ENCODE results near the gene SLC9A6. TPM values are rescaled to one million over a fixed set of nuclear protein-coding genes. Genes with fewer than 3 reads are reported as not detected.

Gene SLC9A6
- total and polyA plus RNA-seq, 10 of the 15 experiments (the other 5 are each of a cell fraction or from before 2014, with no cell fraction given): 4.5 to 14.6 (median 10.7) TPM

DNA sequence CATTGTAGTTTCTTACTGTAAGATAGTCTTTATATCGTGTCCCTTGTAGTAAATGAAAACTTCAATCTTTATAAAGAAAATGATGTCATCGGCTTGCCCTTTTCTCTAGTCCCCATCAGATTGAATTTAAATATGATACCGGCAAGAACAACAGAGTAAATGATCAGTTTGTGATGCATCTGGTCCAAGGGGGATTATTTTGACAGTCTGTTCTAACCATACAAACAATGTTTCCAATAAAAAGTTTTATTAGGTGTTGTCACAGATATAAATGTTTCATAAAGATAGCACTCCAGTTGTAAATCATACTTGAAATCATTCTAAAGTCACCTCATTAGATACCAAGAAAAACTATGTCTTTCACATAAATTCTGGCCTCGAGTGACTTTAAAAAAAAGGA is 72.3 kb downstream of the SLC9A6 start:
- WGBS (ENCODE audit: insufficient coverage, insufficient replicate concordance, low lambda C conversion rate, missing lambda C conversion rate): 24% methylated on average over 4 of the region's 4 CpGs
- H3K4me3 ChIP-seq: no peak overlapping the region
- FAIRE-seq (no peak), ATAC-seq (no peak), DNase-seq (ENCODE audit: low read depth, low spot score) (no peak)
- H4K20me1 ChIP-seq (ENCODE audit: control insufficient read depth, insufficient read depth): no peaks in the 10 kb centered on the region
- H3K4me1 ChIP-seq (ENCODE audit: control insufficient read depth, insufficient read depth, low read length): no peaks in the 10 kb centered on the region
- intact Hi-C loops (cut with micrococcal nuclease; ENCODE audit: unreplicated experiment) (no loop called here), in situ Hi-C loops (cut with MboI) (no loop called here)
- ChIA-PET CTCF (interaction anchor here (1.3 kb wide), 1 partner anchor 30 kb away, joined by 3 read pairs; no protein-coding TSS in a partner anchor), POLR2A (no interaction called here), SMC1A (ENCODE audit: uncharacterized antibody, unreplicated experiment) (no interaction called here), RAD21 (ENCODE audit: unreplicated experiment) (interaction anchor here (0.6 kb wide), 1 partner anchor 106 kb away, joined by 3 read pairs; no protein-coding TSS in a partner anchor)
- no peak overlapping the region for H3K27ac ChIP-seq (ENCODE audit: control insufficient read depth, insufficient read depth)
- H3K4me2 ChIP-seq (ENCODE audit: control insufficient read depth, insufficient read depth): no peak overlapping the region
- no peaks in the 10 kb centered on the region for H3K79me2 ChIP-seq (ENCODE audit: control insufficient read depth, insufficient read depth, low read length)
- no peak overlapping the region for H3K9ac ChIP-seq (ENCODE audit: control insufficient read depth, insufficient read depth, low read length)
- TF ChIP-seq ZSCAN29 (IDR thresholded peaks at IDR 0.05) (no peak), SIN3A (IDR thresholded peaks at IDR 0.05; ENCODE audit: low read depth, low read length) (no peak), CBX3 (IDR thresholded peaks at IDR 0.05; ENCODE audit: borderline replicate concordance, low read depth) (no peak), SIX5 (IDR thresholded peaks at IDR 0.05; ENCODE audit: low read depth, low read length, severe bottlenecking) (no peak)
- TF ChIP-seq, protein P1, sequence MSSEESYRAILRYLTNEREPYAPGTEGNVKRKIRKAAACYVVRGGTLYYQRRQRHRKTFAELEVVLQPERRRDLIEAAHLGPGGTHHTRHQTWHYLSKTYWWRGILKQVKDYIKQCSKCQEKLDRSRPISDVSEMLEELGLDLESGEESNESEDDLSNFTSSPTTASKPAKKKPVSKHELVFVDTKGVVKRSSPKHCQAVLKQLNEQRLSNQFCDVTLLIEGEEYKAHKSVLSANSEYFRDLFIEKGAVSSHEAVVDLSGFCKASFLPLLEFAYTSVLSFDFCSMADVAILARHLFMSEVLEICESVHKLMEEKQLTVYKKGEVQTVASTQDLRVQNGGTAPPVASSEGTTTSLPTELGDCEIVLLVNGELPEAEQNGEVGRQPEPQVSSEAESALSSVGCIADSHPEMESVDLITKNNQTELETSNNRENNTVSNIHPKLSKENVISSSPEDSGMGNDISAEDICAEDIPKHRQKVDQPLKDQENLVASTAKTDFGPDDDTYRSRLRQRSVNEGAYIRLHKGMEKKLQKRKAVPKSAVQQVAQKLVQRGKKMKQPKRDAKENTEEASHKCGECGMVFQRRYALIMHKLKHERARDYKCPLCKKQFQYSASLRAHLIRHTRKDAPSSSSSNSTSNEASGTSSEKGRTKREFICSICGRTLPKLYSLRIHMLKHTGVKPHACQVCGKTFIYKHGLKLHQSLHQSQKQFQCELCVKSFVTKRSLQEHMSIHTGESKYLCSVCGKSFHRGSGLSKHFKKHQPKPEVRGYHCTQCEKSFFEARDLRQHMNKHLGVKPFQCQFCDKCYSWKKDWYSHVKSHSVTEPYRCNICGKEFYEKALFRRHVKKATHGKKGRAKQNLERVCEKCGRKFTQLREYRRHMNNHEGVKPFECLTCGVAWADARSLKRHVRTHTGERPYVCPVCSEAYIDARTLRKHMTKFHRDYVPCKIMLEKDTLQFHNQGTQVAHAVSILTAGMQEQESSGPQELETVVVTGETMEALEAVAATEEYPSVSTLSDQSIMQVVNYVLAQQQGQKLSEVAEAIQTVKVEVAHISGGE (CRISPR knock-in tag; IDR thresholded peaks at IDR 0.05): no peak
- H3K36me3 ChIP-seq (ENCODE audit: control insufficient read depth in 2 of 2, insufficient read depth in 2 of 2, low read length in 1 of 2): no peaks in the 10 kb centered on the region
- no peak overlapping the region for H2AFZ ChIP-seq (ENCODE audit: control insufficient read depth, low read depth, low read length)
- no peaks in the 10 kb centered on the region for H3K9me3 ChIP-seq (replicated peaks; ENCODE audit: control insufficient read depth, insufficient read depth, low read length)
- no TSS peak for BruUV-seq (replicated peaks)
- no peaks in the 10 kb centered on the region for H3K27me3 ChIP-seq (replicated peaks in 1 of 2; ENCODE audit: control insufficient read depth in 2 of 2, insufficient read depth in 2 of 2, low read length in 1 of 2)

All from GM12878 (cell line).